Stimulated activated naive CD4-positive, alpha-beta T cell treated with Interleukin-2 at 50 U/mL for 16 hours (primary cell): ENCODE results near the gene CFAP410.
"Not testable (repeated sequence)": the region's sequence is repeated elsewhere in the genome, so short reads cannot be mapped to it uniquely, and the experiment has no call there.

Experiments used
- DNase-seq: peaks from one replicate; lab custom pipeline; 2025; lab: John Stamatoyannopoulos, UW

CFAP410 gene

GRCh38 chr21:44285138-44285992 is 53.8 kb downstream of the CFAP410 start, which contains the start of gene AIRE:
Gene AIRE, plus strand, starts transcription at chr21:44285876. Its CDS starts 131 bp downstream, at chr21:44286007.
- no peak for DNase-seq

DNA sequence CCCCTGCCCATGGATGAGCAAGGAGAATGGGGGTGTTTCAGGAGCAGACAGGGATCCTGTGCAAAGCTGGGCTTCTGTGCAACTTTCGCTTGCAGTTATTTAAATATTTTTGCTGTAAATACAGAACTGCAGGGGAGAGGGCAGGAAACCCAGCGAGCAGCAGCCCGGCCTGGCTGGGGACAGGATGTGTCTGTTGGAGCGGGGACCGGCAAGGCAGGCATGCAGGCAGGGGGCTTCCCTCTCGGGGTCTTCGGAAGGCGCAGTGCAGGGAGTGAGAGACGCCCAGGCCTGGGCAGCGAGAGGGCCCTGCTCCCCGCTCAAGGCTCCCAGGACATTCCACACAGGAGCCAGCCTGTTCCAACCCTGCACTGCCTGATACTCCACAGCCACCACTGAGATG is 55.2 kb downstream of the CFAP410 start:
- no peak for DNase-seq

DNA sequence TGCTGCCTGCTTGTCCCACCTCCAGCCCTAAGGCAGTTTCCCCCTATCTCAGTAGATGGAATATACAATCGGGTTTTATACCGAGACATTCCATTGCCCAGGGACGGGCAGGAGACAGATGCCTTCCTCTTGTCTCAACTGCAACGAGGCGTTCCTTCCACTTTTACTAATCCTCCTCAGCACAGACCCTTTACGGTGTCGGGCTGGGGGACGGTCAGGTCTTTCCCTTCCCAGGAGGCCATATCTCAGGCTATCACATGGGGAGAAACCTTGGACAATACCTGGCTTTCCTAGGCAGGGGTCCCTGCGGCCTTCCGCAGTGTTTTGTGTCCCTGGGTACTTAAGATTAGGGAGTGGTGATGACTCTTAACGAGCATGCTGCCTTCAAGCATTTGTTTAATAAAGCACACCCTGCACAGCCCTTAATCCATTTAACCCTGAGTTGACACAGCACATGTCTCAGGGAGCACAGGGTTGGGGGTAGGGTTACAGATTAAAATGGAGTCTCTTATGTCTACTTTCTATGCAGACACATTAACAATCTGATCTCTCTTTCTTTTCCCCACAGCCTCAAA is 55.9 kb downstream of the CFAP410 start:
- not testable (repeated sequence) for DNase-seq

DNA sequence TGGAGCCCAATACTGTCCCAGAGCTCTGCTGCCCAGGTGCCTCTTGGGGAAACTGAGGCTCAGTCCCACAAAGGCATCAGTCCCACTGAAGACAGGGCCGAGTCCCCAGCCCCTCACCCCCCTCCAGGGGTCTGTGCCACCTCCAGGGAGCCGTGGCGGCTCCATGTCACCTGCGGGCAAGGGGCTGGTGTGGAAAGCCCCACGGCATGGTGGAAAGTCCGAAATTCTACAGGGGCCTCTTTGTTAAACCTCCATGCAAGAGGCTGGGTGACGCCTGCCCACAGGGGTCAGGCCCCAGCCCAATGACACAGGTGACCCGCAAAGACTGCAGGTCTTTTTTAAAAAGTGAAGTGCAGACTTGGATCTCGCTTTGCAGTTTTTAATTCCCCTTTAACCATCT is 56.8 kb downstream of the CFAP410 start:
- DNase-seq, result no peak

GRCh38 chr21:44281801-44282200 is 57.4 kb downstream of the CFAP410 start:
- DNase-seq, result no peak

DNA sequence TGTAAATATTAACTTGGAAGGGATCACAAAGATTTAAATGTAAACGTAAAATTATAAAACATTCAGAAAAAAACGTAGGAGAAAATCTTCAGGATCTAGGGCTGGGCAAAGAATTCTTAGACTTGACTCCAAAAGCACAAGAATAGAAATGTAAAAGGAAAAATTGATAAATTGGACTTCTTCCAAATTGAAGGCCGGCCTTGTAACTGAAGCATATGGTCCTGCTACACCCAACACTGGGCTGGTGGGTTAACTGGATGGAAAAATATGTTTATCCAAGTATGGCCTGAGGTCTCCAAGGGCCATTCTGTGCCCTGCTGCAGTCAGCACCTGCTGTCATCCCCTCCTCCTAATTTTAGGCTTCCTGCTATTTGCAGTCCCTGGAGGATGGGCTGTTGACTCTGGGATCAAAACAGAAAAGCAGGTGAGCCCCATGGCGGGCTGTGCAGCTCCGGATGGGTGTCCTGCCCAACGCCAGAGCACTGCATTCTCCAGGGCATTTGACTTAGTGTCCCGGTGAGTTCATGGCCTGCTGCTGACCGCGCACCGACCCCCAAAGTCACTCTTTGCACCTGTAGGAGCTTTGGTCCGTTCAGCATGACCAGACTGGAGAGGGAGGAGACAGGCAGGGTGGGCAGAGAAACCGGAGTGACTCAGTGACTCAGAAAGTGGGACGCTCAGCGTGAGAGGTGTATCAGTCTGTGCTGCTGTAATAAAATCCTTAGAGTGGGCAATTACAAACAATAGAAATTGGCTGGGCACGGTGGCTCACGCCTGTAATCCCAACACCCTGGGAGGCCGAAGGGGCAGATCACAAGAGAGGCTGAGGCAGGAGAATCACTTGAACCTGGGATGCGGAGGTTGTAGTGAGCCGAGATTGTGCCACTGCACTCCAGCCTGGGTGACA is 59.6 kb downstream of the CFAP410 start:
- DNase-seq, result no peak
